ENCODE measurements around the gene TERT. TPM values are rescaled to one million over a fixed set of nuclear protein-coding genes. Genes with fewer than 3 reads are reported as not detected.

The TERT gene
- total RNA-seq, 2 donors from 2014 or later: not detected

DNA sequence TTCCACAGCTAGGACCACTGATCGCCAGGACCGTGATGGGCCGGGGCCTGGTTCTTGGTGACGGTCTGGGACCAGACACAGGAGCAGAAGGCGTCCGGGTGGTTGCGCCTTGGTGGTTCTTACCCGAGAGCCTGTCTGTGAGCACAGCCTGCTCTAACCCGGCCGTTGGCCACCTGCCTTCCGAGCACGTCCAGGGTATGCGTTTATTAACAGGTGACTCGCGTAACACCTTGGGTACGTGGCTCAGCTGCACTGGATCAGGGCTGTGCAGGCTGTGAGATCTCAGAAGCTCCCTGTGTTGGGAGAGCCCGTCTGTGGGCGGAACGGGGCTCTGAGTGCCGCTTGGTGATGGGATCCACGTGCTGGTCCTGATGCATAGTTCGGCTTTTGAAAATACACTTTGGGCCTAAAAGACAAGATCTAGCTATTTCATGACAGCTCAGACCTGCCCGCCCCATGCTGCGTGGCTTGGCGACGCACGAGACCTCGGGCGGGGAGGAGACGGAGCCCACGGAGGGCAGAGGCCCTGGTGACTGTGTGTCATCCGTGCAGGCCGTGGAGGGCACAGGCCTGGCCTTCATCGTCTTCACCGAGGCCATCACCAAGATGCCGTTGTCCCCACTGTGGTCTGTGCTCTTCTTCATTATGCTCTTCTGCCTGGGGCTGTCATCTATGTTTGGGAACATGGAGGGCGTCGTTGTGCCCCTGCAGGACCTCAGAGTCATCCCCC, 76.4 kb downstream of the TERT start:
- H3K4me3 ChIP-seq: no peak overlapping the region
- no peak for ATAC-seq
- WGBS, 2 donors: 81% methylated on average over 18 to 38 of the region's 38 CpGs
- no peak for DNase-seq
- TF ChIP-seq POLR2A (IDR thresholded peaks at IDR 0.05) (no peak), CTCF (IDR thresholded peaks at IDR 0.05) (no peak)
- H3K9me3 ChIP-seq: no peaks in the 10 kb centered on the region
- H3K4me1 ChIP-seq: no peaks in the 10 kb centered on the region
- H3K36me3 ChIP-seq (replicated peaks in 1 of 2; ENCODE audit: insufficient read depth in 1 of 2, low read depth in 2 of 2): no peaks in the 10 kb centered on the region
- intact Hi-C loops (cut with DNase I): no loop called here
- H3K27me3 ChIP-seq: no peaks in the 10 kb centered on the region
- H3K27ac ChIP-seq: no peak overlapping the region

DNA sequence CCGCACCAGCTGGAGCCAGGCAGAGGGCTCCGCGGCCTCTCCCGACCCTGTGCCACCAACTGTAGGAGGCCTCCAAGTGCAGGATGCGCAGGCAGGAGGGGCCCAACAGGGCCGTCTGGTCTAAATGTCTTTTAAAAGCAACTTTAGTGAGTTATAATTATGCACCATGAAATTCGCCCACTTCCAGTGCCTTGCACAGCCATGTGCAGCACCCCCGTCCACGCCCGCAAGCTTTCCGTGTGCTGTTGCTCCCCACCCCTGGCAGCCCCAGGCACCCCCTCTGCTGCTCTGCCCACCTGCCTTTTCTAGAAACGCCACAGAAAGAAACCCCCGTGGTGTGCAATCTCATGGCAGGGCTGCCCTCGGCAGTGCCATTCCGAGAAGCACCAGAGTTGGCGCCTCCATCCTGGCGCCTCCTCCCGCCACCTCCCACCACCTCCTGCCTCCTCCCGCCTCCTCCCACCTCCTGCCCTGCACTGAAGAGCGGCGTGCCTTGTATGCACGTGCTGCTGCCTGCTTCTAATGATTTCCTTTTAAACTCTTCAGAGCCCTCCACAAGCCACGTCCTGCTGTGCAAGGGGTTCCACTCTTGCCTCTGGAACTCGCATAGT, 77.2 kb downstream of the TERT start:
- H3K36me3 ChIP-seq (replicated peaks in 1 of 2; ENCODE audit: insufficient read depth in 1 of 2, low read depth in 2 of 2): no peaks in the 10 kb centered on the region
- TF ChIP-seq CTCF (IDR thresholded peaks at IDR 0.05): no peak
- TF ChIP-seq POLR2A (IDR thresholded peaks at IDR 0.05): no peak
- no peaks in the 10 kb centered on the region for H3K9me3 ChIP-seq
- 48 to 51% methylated on average over 21 to 24 of the region's 24 CpGs for WGBS, 2 donors
- no peaks in the 10 kb centered on the region for H3K4me1 ChIP-seq
- no peaks in the 10 kb centered on the region for H3K27me3 ChIP-seq
- intact Hi-C loops (cut with DNase I): no loop called here
- H3K27ac ChIP-seq: no peak overlapping the region
- ATAC-seq: no peak
- DNase-seq: no peak
- no peak overlapping the region for H3K4me3 ChIP-seq

DNA sequence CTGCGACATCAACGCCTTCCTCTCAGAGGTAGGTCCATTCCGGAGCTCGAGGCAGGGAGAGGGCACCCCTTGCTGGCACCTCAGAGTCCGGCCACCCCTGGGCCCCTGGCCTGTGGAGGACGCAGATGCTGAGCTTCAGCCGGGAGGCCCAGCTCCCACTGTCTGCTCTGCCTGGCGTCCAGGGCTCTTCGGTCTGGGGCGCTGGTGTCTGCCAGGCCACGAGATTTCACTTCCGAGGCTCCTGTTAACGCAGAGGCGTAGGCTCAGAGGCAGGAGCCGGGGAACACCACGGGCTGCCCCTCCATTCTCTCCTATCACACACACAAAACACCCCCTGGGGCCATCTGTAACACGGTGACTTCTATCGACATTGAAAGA, 78.0 kb downstream of the TERT start:
- Histone ChIP-seq H3K27ac (no peak overlapping the region), H3K27me3 (no peaks in the 10 kb centered on the region), H3K4me1 (no peaks in the 10 kb centered on the region), H3K4me3 (no peak overlapping the region), H3K36me3 (replicated peaks in 1 of 2; ENCODE audit: insufficient read depth in 1 of 2, low read depth in 2 of 2) (no peaks in the 10 kb centered on the region), H3K9me3 (no peaks in the 10 kb centered on the region)
- TF ChIP-seq CTCF (IDR thresholded peaks at IDR 0.05): no peak
- no peak for TF ChIP-seq POLR2A (IDR thresholded peaks at IDR 0.05)
- intact Hi-C loops (cut with DNase I): no loop called here
- DNase-seq: no peak
- ATAC-seq: no peak
- WGBS, 2 donors: 73 to 80% methylated on average over 6 to 18 of the region's 18 CpGs

GRCh38 chr5:1216211-1216917, 78.5 kb downstream of the TERT start:
- intact Hi-C loops (cut with DNase I): no loop called here
- Histone ChIP-seq H3K36me3 (replicated peaks in 1 of 2; ENCODE audit: insufficient read depth in 1 of 2, low read depth in 2 of 2) (no peaks in the 10 kb centered on the region), H3K9me3 (no peaks in the 10 kb centered on the region), H3K27ac (no peak overlapping the region), H3K4me3 (no peak overlapping the region), H3K4me1 (no peaks in the 10 kb centered on the region), H3K27me3 (no peaks in the 10 kb centered on the region)
- 93 to 94% methylated on average over 24 to 36 of the region's 38 CpGs for WGBS, 2 donors
- TF ChIP-seq POLR2A (IDR thresholded peaks at IDR 0.05): no peak
- no peak for TF ChIP-seq CTCF (IDR thresholded peaks at IDR 0.05)
- DNase-seq: no peak
- no peak for ATAC-seq

Measured in body of pancreas (tissue), 4 donors.